ENCODE data around the gene CA9. TPM values are rescaled to one million over a fixed set of nuclear protein-coding genes. Genes with fewer than 3 reads are reported as not detected.
A peak's percentile ranks its signal among the peaks of the same experiment; 100 is the strongest.

CA9 gene
- total RNA-seq, 1 donor from 2014 or later = 2.9 TPM

GRCh38 chr9:35691334-35691650 is 17.6 kb downstream of the CA9 start:
- Mint-ChIP-seq H3K27me3 (ENCODE audit: low read depth) (no peaks in the 10 kb centered on the region), H3K4me3 (ENCODE audit: unreplicated experiment) (peak overlapping the region; percentile 76), H3K27ac (ENCODE audit: unreplicated experiment) (peak overlapping the region; percentile 98), H3K36me3 (ENCODE audit: low read depth) (peaks cover 16% of the 10 kb centered on the region), H3K4me1 (ENCODE audit: low read depth) (peaks cover 53% of the 10 kb centered on the region), H3K9me3 (ENCODE audit: low read depth) (no peaks in the 10 kb centered on the region)
- no peak for TF ChIP-seq CTCF (IDR thresholded peaks at IDR 0.05)
- DNase-seq (ENCODE audit: low spot score) = no peak

GRCh38 chr9:35691757-35692301 is 18.1 kb downstream of the CA9 start:
- DNase-seq (ENCODE audit: low spot score) = no peak
- TF ChIP-seq CTCF (IDR thresholded peaks at IDR 0.05) = peak; percentile 21
- Mint-ChIP-seq H3K36me3 (ENCODE audit: low read depth) (peaks cover 15% of the 10 kb centered on the region), H3K4me1 (ENCODE audit: low read depth) (peaks cover 53% of the 10 kb centered on the region), H3K4me3 (ENCODE audit: unreplicated experiment) (peak overlapping the region; percentile 76), H3K9me3 (ENCODE audit: low read depth) (no peaks in the 10 kb centered on the region), H3K27ac (ENCODE audit: unreplicated experiment) (peak overlapping the region; percentile 98), H3K27me3 (ENCODE audit: low read depth) (no peaks in the 10 kb centered on the region)

- Mint-ChIP-seq H3K27me3 (ENCODE audit: low read depth) (no peaks in the 10 kb centered on the region), H3K9me3 (ENCODE audit: low read depth) (no peaks in the 10 kb centered on the region), H3K4me3 (ENCODE audit: unreplicated experiment) (no peak overlapping the region), H3K27ac (ENCODE audit: unreplicated experiment) (peak overlapping the region; percentile 86), H3K4me1 (ENCODE audit: low read depth) (peaks cover 43% of the 10 kb centered on the region), H3K36me3 (ENCODE audit: low read depth) (peaks cover 19% of the 10 kb centered on the region)
- TF ChIP-seq CTCF (IDR thresholded peaks at IDR 0.05) = no peak
- DNase-seq (ENCODE audit: low spot score) = no peak
Measured at GRCh38 chr9:35695943-35696401, 22.2 kb downstream of the CA9 start.

- Mint-ChIP-seq H3K27me3 (ENCODE audit: low read depth) (no peaks in the 10 kb centered on the region), H3K4me3 (ENCODE audit: unreplicated experiment) (no peak overlapping the region), H3K27ac (ENCODE audit: unreplicated experiment) (peak overlapping the region; percentile 86), H3K36me3 (ENCODE audit: low read depth) (peaks cover 19% of the 10 kb centered on the region), H3K4me1 (ENCODE audit: low read depth) (peaks cover 36% of the 10 kb centered on the region), H3K9me3 (ENCODE audit: low read depth) (no peaks in the 10 kb centered on the region)
- no peak for DNase-seq (ENCODE audit: low spot score)
- TF ChIP-seq CTCF (IDR thresholded peaks at IDR 0.05) = peak; percentile 90
Measured at GRCh38 chr9:35696520-35697215, 22.9 kb downstream of the CA9 start.

- Mint-ChIP-seq H3K27me3 (ENCODE audit: low read depth) (no peaks in the 10 kb centered on the region), H3K27ac (ENCODE audit: unreplicated experiment) (peak overlapping the region; percentile 86), H3K36me3 (ENCODE audit: low read depth) (peaks cover 19% of the 10 kb centered on the region), H3K4me1 (ENCODE audit: low read depth) (peaks cover 31% of the 10 kb centered on the region), H3K9me3 (ENCODE audit: low read depth) (no peaks in the 10 kb centered on the region), H3K4me3 (ENCODE audit: unreplicated experiment) (no peak overlapping the region)
- TF ChIP-seq CTCF (IDR thresholded peaks at IDR 0.05) = no peak
- no peak for DNase-seq (ENCODE audit: low spot score)
Measured at GRCh38 chr9:35697486-35697885, 23.8 kb downstream of the CA9 start.
